ENCODE data around the gene LAMC1.

DNA sequence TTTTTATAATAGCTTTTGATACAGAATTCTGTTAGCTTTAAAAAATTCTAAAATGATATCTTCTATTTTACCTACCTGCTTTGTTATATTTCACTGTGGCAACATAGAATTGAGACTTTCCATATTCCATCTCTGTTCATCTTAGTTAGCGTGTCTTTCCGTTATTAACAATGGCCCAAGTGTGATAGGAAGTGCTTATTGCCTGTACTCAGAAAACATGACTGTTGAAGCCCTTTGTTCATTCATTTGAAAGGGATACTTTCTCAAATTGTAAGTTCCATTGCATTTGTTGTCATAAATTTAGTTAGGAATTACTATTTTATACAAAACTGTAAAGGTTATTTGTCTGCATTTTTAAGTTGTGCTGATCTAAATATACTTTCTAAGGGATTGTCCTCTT is 73.1 kb downstream of the LAMC1 start:
- no peak for TF ChIP-seq EZH2 (IDR thresholded peaks at IDR 0.05; ENCODE audit: insufficient read depth, poor library complexity, severe bottlenecking)
- TF ChIP-seq EZH2phosphoT487 (IDR thresholded peaks at IDR 0.05; ENCODE audit: insufficient read depth, low read depth), result no peak
